ENCODE results near the gene OLFM2. TPM values are rescaled to one million over a fixed set of nuclear protein-coding genes. Genes with fewer than 3 reads are reported as not detected.

The OLFM2 gene
- total and polyA plus RNA-seq, 2 experiments from 2014 or later, result 58.1 to 117 TPM

DNA sequence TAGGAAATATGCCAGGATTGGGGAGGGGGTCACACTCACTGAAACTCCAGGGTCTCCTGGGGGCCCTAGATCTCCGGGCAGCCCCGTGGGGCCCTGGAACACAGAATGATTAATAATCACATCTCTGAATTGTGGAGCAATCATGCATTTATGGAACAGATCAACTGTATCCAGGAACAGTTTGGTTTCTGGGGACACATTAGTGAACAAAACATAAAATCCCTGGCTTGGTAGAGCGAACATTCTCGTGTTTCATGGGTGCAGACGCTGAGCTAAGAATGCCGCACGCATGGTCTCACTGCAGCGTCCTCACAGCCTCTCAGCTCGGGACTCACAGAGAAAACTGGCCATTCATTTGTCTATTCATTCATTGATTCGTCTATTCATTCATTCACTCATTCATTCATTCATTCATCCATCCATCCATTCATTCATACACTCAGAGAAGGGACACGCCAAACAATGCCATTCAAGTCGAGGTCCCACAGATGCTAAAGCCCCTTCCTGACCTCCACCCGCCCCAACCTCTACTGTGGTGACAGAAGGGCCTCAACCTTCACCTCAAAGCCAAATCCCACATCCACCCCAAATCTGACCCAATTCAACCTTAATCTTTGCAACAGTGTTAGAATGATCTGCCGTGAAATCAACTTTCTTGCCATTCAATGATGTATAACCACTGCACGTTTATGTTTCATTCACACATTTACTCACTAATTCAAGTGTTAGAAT lies 35.0 kb upstream of the OLFM2 start (continued):
- TF ChIP-seq STAT1 (IDR thresholded peaks at IDR 0.05; ENCODE audit: unreplicated experiment) (no peak), NANOG (IDR thresholded peaks at IDR 0.05; ENCODE audit: borderline replicate concordance) (no peak), EZH2phosphoT487 (IDR thresholded peaks at IDR 0.05; ENCODE audit: unreplicated experiment) (no peak), REST (IDR thresholded peaks at IDR 0.05; ENCODE audit: unreplicated experiment) (no peak), ZNF114 (CRISPR knock-in tag; IDR thresholded peaks at IDR 0.05) (no peak), POLR2AphosphoS5 (IDR thresholded peaks at IDR 0.05; ENCODE audit: low read depth) (no peak), ETS1 (IDR thresholded peaks at IDR 0.05) (no peak)

DNA sequence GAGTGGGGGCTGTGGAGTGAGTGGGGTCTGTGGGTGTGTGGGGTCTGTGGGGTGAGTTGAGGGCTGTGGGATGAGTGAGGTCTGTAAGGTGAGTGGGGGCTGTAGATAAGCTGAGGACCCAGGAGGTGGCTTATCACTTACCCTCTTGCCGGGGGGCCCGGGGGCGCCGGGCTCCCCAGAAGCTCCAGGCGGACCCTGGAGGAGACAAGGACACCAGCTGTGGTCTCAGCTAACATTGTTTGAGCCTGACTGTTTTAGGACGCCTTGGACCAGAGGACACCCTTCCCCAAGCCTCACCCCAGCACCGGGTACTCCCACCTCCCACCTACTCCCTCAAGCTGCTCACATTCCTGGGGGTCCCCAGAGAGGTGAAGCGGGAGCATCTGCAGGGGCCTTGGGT lies 34.2 kb upstream of the OLFM2 start:
- no peak overlapping the region for H3K27ac ChIP-seq (ENCODE audit: low read depth)
- H3K9me3 Mint-ChIP-seq, result no peaks in the 10 kb centered on the region; the same call in 1 of the 3 replicates
- H3K4me3 ChIP-seq, result no peak overlapping the region
- H3K27me3 Mint-ChIP-seq (ENCODE audit: insufficient read depth, low read depth, poor library complexity), result peaks cover 16% of the 10 kb centered on the region
- H3F3A ChIP-seq (replicated peaks; ENCODE audit: low read depth), result no peaks in the 10 kb centered on the region
- H3K9me2 ChIP-seq (ENCODE audit: insufficient read depth), result no peaks in the 10 kb centered on the region
- H4K20me1 ChIP-seq (replicated peaks; ENCODE audit: insufficient read depth), result no peaks in the 10 kb centered on the region
- no peaks in the 10 kb centered on the region for H3K36me3 ChIP-seq (ENCODE audit: insufficient read depth)
- DNase-seq (ENCODE audit: low spot score) (no peak), ATAC-seq (no peak)
- H3K4me3 Mint-ChIP-seq, result no peak overlapping the region
- no peak overlapping the region for H3K27ac Mint-ChIP-seq
- H3K4me1 ChIP-seq (ENCODE audit: insufficient read depth), result peaks cover 10% of the 10 kb centered on the region; the same call in 1 of the 2 replicates
- no peak overlapping the region for H3K4me2 ChIP-seq
- H2AFZ ChIP-seq, result no peak overlapping the region
- no peaks in the 10 kb centered on the region for H3K79me2 ChIP-seq (replicated peaks; ENCODE audit: insufficient read depth)
- H3K4me1 Mint-ChIP-seq, result peaks cover 8% of the 10 kb centered on the region
- H3K27me3 ChIP-seq (ENCODE audit: insufficient read depth), result peaks cover 14% of the 10 kb centered on the region
- H3K36me3 Mint-ChIP-seq (ENCODE audit: low read depth), result no peaks in the 10 kb centered on the region; the same call in 2 of the 3 replicates
- TF ChIP-seq POLR2AphosphoS5 (IDR thresholded peaks at IDR 0.05; ENCODE audit: low read depth) (no peak), ZNF462 (CRISPR knock-in tag; IDR thresholded peaks at IDR 0.05) (no peak), STAT1 (IDR thresholded peaks at IDR 0.05; ENCODE audit: unreplicated experiment) (no peak), CREB1 (CRISPR knock-in tag; IDR thresholded peaks at IDR 0.05; ENCODE audit: low read depth) (no peak), REST (IDR thresholded peaks at IDR 0.05; ENCODE audit: unreplicated experiment) (no peak)
